ENCODE results near the gene ABCF3.

Gene ABCF3

GRCh38 chr3:184240384-184241140 lies 54.6 kb downstream of the ABCF3 start:
- no peak overlapping the region for H3K4me3 ChIP-seq (ENCODE audit: low read depth, low read length)
- no peak for TF ChIP-seq CTCF (IDR thresholded peaks at IDR 0.05; ENCODE audit: control insufficient read depth, extremely low read depth, insufficient read depth)
- DNase-seq (ENCODE audit: low read depth), result no peak

GRCh38 chr3:184241141-184241446 lies 55.1 kb downstream of the ABCF3 start:
- no peak for TF ChIP-seq CTCF (IDR thresholded peaks at IDR 0.05; ENCODE audit: control insufficient read depth, extremely low read depth, insufficient read depth)
- no peak overlapping the region for H3K4me3 ChIP-seq (ENCODE audit: low read depth, low read length)
- DNase-seq (ENCODE audit: low read depth), result no peak

GRCh38 chr3:184241447-184242296 lies 55.7 kb downstream of the ABCF3 start:
- peak; percentile 90 for DNase-seq (ENCODE audit: low read depth)

GRCh38 chr3:184242297-184242685 lies 56.3 kb downstream of the ABCF3 start:
- TF ChIP-seq CTCF (IDR thresholded peaks at IDR 0.05; ENCODE audit: control insufficient read depth, extremely low read depth, insufficient read depth), result no peak
- no peak for DNase-seq (ENCODE audit: low read depth)

More at GRCh38 chr3:184241447-184242296, 55.7 kb downstream of the ABCF3 start:
- no peak overlapping the region for H3K4me3 ChIP-seq (ENCODE audit: low read depth, low read length)
- TF ChIP-seq CTCF (IDR thresholded peaks at IDR 0.05; ENCODE audit: control insufficient read depth, extremely low read depth, insufficient read depth), result peak; percentile 85

More at GRCh38 chr3:184242297-184242685, 56.3 kb downstream of the ABCF3 start:
- no peak overlapping the region for H3K4me3 ChIP-seq (ENCODE audit: low read depth, low read length)

All from LNCaP clone FGC (cell line).